Measurements from ENCODE around the gene SDCBP2. TPM values are rescaled to one million over a fixed set of nuclear protein-coding genes. Genes with fewer than 3 reads are reported as not detected.

Gene SDCBP2
- total and polyA plus RNA-seq, 2 of the 4 experiments (the other 2 are of a cell fraction): 0.54 to 1.3 TPM

DNA sequence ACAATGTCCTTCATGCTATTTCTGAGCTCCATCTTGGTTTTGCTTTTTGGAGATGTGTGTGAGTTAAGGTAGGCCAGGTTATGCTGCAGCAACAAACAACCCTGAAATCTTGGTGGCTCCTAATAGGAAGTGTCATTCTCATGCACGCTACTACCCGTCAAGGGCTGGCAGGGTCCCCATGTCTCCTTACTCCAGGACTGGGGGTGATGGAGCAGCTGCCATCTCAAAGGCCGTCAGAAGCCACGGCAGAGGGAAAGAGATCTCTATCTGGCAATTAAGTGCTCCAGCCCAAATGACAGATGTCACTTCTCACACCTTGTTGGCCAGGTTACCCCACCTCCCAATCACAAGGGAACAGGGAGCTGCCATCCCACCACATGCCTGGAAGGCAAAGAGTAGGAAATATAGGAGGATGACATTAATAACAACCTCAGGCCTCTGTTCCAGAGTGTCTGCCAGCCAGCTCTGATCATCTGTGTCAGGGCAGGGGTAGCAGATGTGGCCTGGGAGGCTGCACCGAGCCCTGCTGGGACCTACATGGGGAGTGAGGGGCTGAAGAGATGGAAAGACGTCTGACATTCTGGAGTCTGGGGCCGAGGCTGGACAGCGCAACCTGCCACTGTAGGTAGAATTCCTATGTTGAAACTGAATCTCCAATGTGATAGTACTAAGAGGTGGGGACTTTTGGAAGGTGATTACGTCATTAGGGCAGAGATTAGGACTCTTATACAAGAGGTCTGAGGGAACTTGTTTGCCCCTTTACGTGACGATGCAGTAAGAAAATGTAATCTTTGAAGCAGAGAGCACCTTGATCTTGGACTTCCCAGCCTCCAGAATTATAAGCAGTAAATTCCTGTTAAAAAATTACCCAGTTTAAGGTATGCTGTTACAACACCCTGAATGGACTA is 4.8 kb upstream of the SDCBP2 start:
- Histone ChIP-seq H3K27ac (ENCODE audit: insufficient read depth, low read length) (no peak overlapping the region), H4K91ac (ENCODE audit: insufficient read depth, low read depth, low read length) (no peak overlapping the region), H4K8ac (ENCODE audit: low read depth in 2 of 2, low read length in 2 of 2) (no peak overlapping the region), H3K4me2 (ENCODE audit: low read depth, low read length) (no peak overlapping the region), H2AK9ac (replicated peaks; ENCODE audit: low read depth, low read length, poor library complexity) (no peak overlapping the region), H3K4ac (ENCODE audit: low read depth, low read length) (no peak overlapping the region), H2BK20ac (ENCODE audit: low read depth, low read length) (no peak overlapping the region), H3K79me1 (ENCODE audit: low read depth in 1 of 2, low read length in 2 of 2) (peaks cover 49 to 89% of the 10 kb centered on the region in 2 experiments), H3K4me3 (ENCODE audit: insufficient read depth, low read depth, low read length) (no peak overlapping the region), H3K9ac (ENCODE audit: low read depth, low read length) (no peak overlapping the region), H3K4me1 (ENCODE audit: control insufficient read depth, insufficient read depth, low read length) (peaks cover 9% of the 10 kb centered on the region), H3K9me3 (ENCODE audit: control insufficient read depth, insufficient read depth, low read length) (no peaks in the 10 kb centered on the region), H3K9me1 (ENCODE audit: insufficient read depth, low read length) (peaks cover 38% of the 10 kb centered on the region), H2BK5ac (ENCODE audit: low read depth, low read length, poor library complexity, severe bottlenecking) (no peak overlapping the region), H4K5ac (ENCODE audit: low read depth, low read length) (no peak overlapping the region), H3K18ac (ENCODE audit: low read depth, low read length) (no peak overlapping the region), H2AFZ (replicated peaks; ENCODE audit: low read length, poor library complexity) (no peak overlapping the region), H2BK120ac (ENCODE audit: low read depth, low read length) (no peak overlapping the region), H2BK15ac (ENCODE audit: low read depth, low read length) (no peak overlapping the region), H3K27me3 (ENCODE audit: control insufficient read depth, insufficient read depth, low read length) (no peaks in the 10 kb centered on the region), H3K56ac (ENCODE audit: extremely low read depth, insufficient read depth, low read length) (no peak overlapping the region), H3K23ac (ENCODE audit: low read depth, low read length) (no peak overlapping the region), H4K20me1 (ENCODE audit: insufficient read depth, low read length) (peaks cover 11% of the 10 kb centered on the region), H2AK5ac (ENCODE audit: low read depth, low read length) (0 out of 2 replicates have a peak overlapping the region, but pooled peaks have one; percentile 3), H3K36me3 (ENCODE audit: control insufficient read depth, insufficient read depth, low read length) (peaks cover 9% of the 10 kb centered on the region; the same call in 1 of the 2 replicates), H3K14ac (replicated peaks; ENCODE audit: low read depth, low read length) (no peak overlapping the region)
- BruUV-seq (replicated peaks): no TSS peak
- in situ Hi-C loops (cut with MboI; ENCODE audit: low sequenced_read_pairs): loop anchor here (25.0 kb wide), 1 partner anchor 504 kb away; no protein-coding TSS in a partner anchor
- DNase-seq (no peak), ATAC-seq (ENCODE audit: low read depth) (no peak)
- POLR2A ChIA-PET (ENCODE audit: unreplicated experiment): no interaction called here
- WGBS, 2 experiments (ENCODE audit: extremely low coverage in 2 of 2, insufficient read length in 1 of 2): 91% methylated on average over 7 of the region's 11 CpGs; no CpG with 5 or more reads in 1 of the 2 experiments
- intact Hi-C loops (cut with micrococcal nuclease): no loop called here
- CTCF ChIA-PET: no interaction called here
- dilution Hi-C loops (cut with HindIII; ENCODE audit: low sequenced_read_pairs, unreplicated experiment): no loop called here
- TF ChIP-seq, protein P1, sequence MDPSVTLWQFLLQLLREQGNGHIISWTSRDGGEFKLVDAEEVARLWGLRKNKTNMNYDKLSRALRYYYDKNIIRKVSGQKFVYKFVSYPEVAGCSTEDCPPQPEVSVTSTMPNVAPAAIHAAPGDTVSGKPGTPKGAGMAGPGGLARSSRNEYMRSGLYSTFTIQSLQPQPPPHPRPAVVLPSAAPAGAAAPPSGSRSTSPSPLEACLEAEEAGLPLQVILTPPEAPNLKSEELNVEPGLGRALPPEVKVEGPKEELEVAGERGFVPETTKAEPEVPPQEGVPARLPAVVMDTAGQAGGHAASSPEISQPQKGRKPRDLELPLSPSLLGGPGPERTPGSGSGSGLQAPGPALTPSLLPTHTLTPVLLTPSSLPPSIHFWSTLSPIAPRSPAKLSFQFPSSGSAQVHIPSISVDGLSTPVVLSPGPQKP (IDR thresholded peaks at IDR 0.05; ENCODE audit: borderline replicate concordance, low read depth, low read length): no peak
- TF ChIP-seq NFE2L2 (IDR thresholded peaks at IDR 0.05; ENCODE audit: low read depth, low read length) (no peak), FOS (IDR thresholded peaks at IDR 0.05; ENCODE audit: low read depth, low read length) (no peak), MXI1 (IDR thresholded peaks at IDR 0.05; ENCODE audit: borderline replicate concordance, low read depth, low read length) (no peak), SMC3 (IDR thresholded peaks at IDR 0.05; ENCODE audit: low read depth, low read length) (no peak), MAFK (IDR thresholded peaks at IDR 0.05; ENCODE audit: low read depth, low read length) (no peak), RAD21 (IDR thresholded peaks at IDR 0.05; ENCODE audit: low read length) (no peak), RFX5 (IDR thresholded peaks at IDR 0.05; ENCODE audit: low read depth, low read length) (no peak), POLR2A (IDR thresholded peaks at IDR 0.05; ENCODE audit: low read depth, low read length) (no peak), RCOR1 (IDR thresholded peaks at IDR 0.05; ENCODE audit: insufficient replicate concordance, low read length) (no peak), MAZ (IDR thresholded peaks at IDR 0.05; ENCODE audit: borderline replicate concordance, low read depth, low read length) (no peak), BHLHE40 (IDR thresholded peaks at IDR 0.05; ENCODE audit: low read depth, low read length) (no peak)
- TF ChIP-seq, protein P2, sequence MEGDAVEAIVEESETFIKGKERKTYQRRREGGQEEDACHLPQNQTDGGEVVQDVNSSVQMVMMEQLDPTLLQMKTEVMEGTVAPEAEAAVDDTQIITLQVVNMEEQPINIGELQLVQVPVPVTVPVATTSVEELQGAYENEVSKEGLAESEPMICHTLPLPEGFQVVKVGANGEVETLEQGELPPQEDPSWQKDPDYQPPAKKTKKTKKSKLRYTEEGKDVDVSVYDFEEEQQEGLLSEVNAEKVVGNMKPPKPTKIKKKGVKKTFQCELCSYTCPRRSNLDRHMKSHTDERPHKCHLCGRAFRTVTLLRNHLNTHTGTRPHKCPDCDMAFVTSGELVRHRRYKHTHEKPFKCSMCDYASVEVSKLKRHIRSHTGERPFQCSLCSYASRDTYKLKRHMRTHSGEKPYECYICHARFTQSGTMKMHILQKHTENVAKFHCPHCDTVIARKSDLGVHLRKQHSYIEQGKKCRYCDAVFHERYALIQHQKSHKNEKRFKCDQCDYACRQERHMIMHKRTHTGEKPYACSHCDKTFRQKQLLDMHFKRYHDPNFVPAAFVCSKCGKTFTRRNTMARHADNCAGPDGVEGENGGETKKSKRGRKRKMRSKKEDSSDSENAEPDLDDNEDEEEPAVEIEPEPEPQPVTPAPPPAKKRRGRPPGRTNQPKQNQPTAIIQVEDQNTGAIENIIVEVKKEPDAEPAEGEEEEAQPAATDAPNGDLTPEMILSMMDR (conservative IDR thresholded peaks at IDR 0.05; ENCODE audit: low read depth, low read length): no peak
- TF ChIP-seq, protein P3, sequence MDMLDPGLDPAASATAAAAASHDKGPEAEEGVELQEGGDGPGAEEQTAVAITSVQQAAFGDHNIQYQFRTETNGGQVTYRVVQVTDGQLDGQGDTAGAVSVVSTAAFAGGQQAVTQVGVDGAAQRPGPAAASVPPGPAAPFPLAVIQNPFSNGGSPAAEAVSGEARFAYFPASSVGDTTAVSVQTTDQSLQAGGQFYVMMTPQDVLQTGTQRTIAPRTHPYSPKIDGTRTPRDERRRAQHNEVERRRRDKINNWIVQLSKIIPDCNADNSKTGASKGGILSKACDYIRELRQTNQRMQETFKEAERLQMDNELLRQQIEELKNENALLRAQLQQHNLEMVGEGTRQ (IDR thresholded peaks at IDR 0.05; ENCODE audit: low read depth, low read length): no peak

Data from IMR-90 (cell line).